Measurements from ENCODE around the gene ZNF668. TPM values are rescaled to one million over a fixed set of nuclear protein-coding genes. Genes with fewer than 3 reads are reported as not detected.

The ZNF668 gene
- total and polyA plus RNA-seq, 2 donors (not counting 1 experiment from before 2014, with no cell fraction given), result 5.8 to 12.0 TPM

DNA sequence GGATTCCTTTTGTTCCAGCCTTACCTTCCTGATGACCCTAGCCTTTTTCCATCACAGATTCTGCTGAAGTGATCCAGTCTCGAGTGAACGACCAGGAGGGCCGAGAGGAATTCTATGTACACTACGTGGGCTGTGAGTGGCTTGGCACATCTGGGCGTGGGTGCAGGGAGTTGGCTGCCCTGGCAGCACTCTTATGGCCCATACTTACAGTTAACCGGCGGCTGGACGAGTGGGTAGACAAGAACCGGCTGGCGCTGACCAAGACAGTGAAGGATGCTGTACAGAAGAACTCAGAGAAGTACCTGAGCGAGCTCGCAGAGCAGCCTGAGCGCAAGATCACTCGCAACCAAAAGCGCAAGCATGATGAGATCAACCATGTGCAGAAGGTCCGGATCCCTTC, 46.1 kb upstream of the ZNF668 start:
- Mint-ChIP-seq H3K27me3 (no peaks in the 10 kb centered on the region), H3K9me3 (ENCODE audit: insufficient read depth) (no peaks in the 10 kb centered on the region), H3K4me1 (peaks cover 13% of the 10 kb centered on the region), H3K4me3 (no peak overlapping the region), H3K27ac (no peak overlapping the region)
- peaks cover 26% of the 10 kb centered on the region for H4K20me1 ChIP-seq (ENCODE audit: control insufficient read depth, insufficient read depth, low read length, poor library complexity, severe bottlenecking)
- H3K4me3 ChIP-seq (ENCODE audit: control extremely low read depth in 1 of 5, extremely low read depth in 1 of 5, insufficient read depth in 1 of 5, low read depth in 2 of 5, low read length in 4 of 5), result no peak overlapping the region
- TF ChIP-seq, protein P1, sequence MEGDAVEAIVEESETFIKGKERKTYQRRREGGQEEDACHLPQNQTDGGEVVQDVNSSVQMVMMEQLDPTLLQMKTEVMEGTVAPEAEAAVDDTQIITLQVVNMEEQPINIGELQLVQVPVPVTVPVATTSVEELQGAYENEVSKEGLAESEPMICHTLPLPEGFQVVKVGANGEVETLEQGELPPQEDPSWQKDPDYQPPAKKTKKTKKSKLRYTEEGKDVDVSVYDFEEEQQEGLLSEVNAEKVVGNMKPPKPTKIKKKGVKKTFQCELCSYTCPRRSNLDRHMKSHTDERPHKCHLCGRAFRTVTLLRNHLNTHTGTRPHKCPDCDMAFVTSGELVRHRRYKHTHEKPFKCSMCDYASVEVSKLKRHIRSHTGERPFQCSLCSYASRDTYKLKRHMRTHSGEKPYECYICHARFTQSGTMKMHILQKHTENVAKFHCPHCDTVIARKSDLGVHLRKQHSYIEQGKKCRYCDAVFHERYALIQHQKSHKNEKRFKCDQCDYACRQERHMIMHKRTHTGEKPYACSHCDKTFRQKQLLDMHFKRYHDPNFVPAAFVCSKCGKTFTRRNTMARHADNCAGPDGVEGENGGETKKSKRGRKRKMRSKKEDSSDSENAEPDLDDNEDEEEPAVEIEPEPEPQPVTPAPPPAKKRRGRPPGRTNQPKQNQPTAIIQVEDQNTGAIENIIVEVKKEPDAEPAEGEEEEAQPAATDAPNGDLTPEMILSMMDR (IDR thresholded peaks at IDR 0.05), result no peak
- TF ChIP-seq EZH2 (IDR thresholded peaks at IDR 0.05; ENCODE audit: borderline replicate concordance, insufficient read depth, low read depth, low read length, poor library complexity, severe bottlenecking), result no peak
- H3K9ac ChIP-seq (ENCODE audit: low read length), result no peak overlapping the region
- CTCF ChIA-PET, result interaction anchor here (0.6 to 0.7 kb wide), 2 partner anchors 22 to 181 kb away, joined by 3 to 4 read pairs; no protein-coding TSS in a partner anchor
- no peak for DNase-seq
- no peaks in the 10 kb centered on the region for H3K27me3 ChIP-seq (replicated peaks in 1 of 4; ENCODE audit: control extremely low read depth in 1 of 4, control insufficient read depth in 3 of 4, insufficient read depth in 4 of 4, low read length in 3 of 4)
- ATAC-seq (ENCODE audit: low read depth), result no peak
- H3K4me1 ChIP-seq (ENCODE audit: control insufficient read depth in 2 of 2, insufficient read depth in 2 of 2, low read length in 2 of 2), result peaks cover 10 to 20% of the 10 kb centered on the region in 2 donors
- H3K79me2 ChIP-seq (ENCODE audit: control insufficient read depth, insufficient read depth, low read length), result peaks cover 49% of the 10 kb centered on the region
- peaks cover 6 to 42% of the 10 kb centered on the region in 2 experiments for H3K36me3 ChIP-seq (replicated peaks in 1 of 2; ENCODE audit: control extremely low read depth in 1 of 2, control insufficient read depth in 1 of 2, extremely low read depth in 1 of 2, insufficient read depth in 2 of 2, low read length in 1 of 2)
- no peaks in the 10 kb centered on the region for H3K9me3 ChIP-seq (ENCODE audit: control extremely low read depth in 1 of 3, control insufficient read depth in 2 of 3, insufficient read depth in 1 of 3, low read length in 2 of 3)
- H2AFZ ChIP-seq (ENCODE audit: insufficient read depth, low read depth, low read length, poor library complexity, severe bottlenecking), result no peak overlapping the region
- no peak overlapping the region for H3K4me2 ChIP-seq (replicated peaks; ENCODE audit: low read depth, low read length, poor library complexity, severe bottlenecking)
- 98% methylated on average over 16 of the region's 16 CpGs for WGBS (ENCODE audit: insufficient coverage)
- intact Hi-C loops (cut with micrococcal nuclease), result no loop called here
- POLR2A ChIA-PET, result interaction anchor here (0.6 to 3.6 kb wide), 3 partner anchors 14 to 123 kb away, joined by 4 to 36 read pairs (median 4); no protein-coding TSS in a partner anchor
- no peak overlapping the region for H3K27ac ChIP-seq (ENCODE audit: low read length in 2 of 2)
